Measurements from ENCODE around the gene SMIM10L2A. TPM values are rescaled to one million over a fixed set of nuclear protein-coding genes. Genes with fewer than 3 reads are reported as not detected.

Gene SMIM10L2A
- total and polyA plus RNA-seq, 10 of the 15 experiments (the other 5 are each of a cell fraction or from before 2014, with no cell fraction given), result 0.02 to 0.05 (median 0.03) TPM; not detected in 7

DNA sequence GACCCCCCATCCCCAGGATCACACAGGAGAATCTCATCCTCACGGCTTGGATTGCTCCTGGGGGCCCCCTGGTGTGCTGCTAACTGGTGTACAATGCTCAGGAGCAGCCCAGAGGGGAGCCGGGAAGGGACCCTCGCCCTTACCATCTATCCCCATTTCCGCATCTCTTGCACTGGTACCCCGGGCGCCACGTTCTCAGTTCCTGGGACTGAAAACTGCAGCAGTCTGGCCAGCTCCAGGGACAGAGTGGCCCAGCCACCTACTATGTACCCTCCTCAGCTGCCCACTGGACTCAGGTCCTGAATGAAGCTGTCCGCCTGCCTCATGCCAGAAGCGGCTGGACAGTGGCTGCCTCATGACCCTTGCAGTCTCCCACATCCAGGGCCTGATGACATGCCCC lies 2.7 kb downstream of the SMIM10L2A start:
- intact Hi-C loops (cut with micrococcal nuclease; ENCODE audit: unreplicated experiment) (no loop called here), in situ Hi-C loops (cut with MboI) (no loop called here)
- Histone ChIP-seq H3K79me2 (ENCODE audit: control insufficient read depth, insufficient read depth, low read length) (no peaks in the 10 kb centered on the region), H2AFZ (ENCODE audit: control insufficient read depth, low read depth, low read length) (no peak overlapping the region), H3K4me1 (ENCODE audit: control insufficient read depth, insufficient read depth, low read length) (no peaks in the 10 kb centered on the region; the same call in 1 of the 2 replicates), H3K4me3 (no peak overlapping the region), H3K4me2 (ENCODE audit: control insufficient read depth, insufficient read depth) (no peak overlapping the region), H3K9me3 (replicated peaks; ENCODE audit: control insufficient read depth, insufficient read depth, low read length) (no peaks in the 10 kb centered on the region; the same call in 2 of the 3 replicates), H3K9ac (ENCODE audit: control insufficient read depth, insufficient read depth, low read length) (no peak overlapping the region), H3K27ac (ENCODE audit: control insufficient read depth, insufficient read depth) (no peak overlapping the region), H4K20me1 (ENCODE audit: control insufficient read depth, insufficient read depth) (no peaks in the 10 kb centered on the region), H3K36me3 (ENCODE audit: control insufficient read depth in 2 of 2, insufficient read depth in 2 of 2, low read length in 1 of 2) (no peaks in the 10 kb centered on the region), H3K27me3 (replicated peaks in 1 of 2; ENCODE audit: control insufficient read depth in 2 of 2, insufficient read depth in 2 of 2, low read length in 1 of 2) (no peaks in the 10 kb centered on the region; a peak in 1 of 4 replicates)
- WGBS (ENCODE audit: insufficient coverage, insufficient replicate concordance, low lambda C conversion rate, missing lambda C conversion rate), result 68% methylated on average over 9 of the region's 9 CpGs
- POLR2A ChIA-PET, result no interaction called here
- no peak for FAIRE-seq
- ATAC-seq, result no peak
- SMC1A ChIA-PET (ENCODE audit: uncharacterized antibody, unreplicated experiment), result no interaction called here
- DNase-seq (ENCODE audit: low read depth, low spot score), result no peak
- BruUV-seq (replicated peaks), result no TSS peak
- RAD21 ChIA-PET (ENCODE audit: unreplicated experiment), result interaction anchor here (1.5 kb wide), 1 partner anchor 238 kb away, joined by 3 read pairs; no protein-coding TSS in a partner anchor
- TF ChIP-seq FOXM1 (IDR thresholded peaks at IDR 0.05; ENCODE audit: low read depth, low read length) (no peak), CBFB (IDR thresholded peaks at IDR 0.05; ENCODE audit: low read depth) (no peak), CHD4 (IDR thresholded peaks at IDR 0.05) (no peak), NFYB (IDR thresholded peaks at IDR 0.05; ENCODE audit: insufficient read depth, low read depth, low read length) (no peak), JUNB (IDR thresholded peaks at IDR 0.05) (no peak), RBBP5 (conservative IDR thresholded peaks at IDR 0.05) (no peak), HDGF (IDR thresholded peaks at IDR 0.05) (no peak), ZNF274 (IDR thresholded peaks at IDR 0.05; ENCODE audit: insufficient read depth, insufficient read length) (no peak), DPF2 (IDR thresholded peaks at IDR 0.05) (no peak), SIX5 (IDR thresholded peaks at IDR 0.05; ENCODE audit: low read depth, low read length, severe bottlenecking) (no peak), MTA3 (IDR thresholded peaks at IDR 0.05; ENCODE audit: borderline replicate concordance, low read length) (no peak), FOXK2 (IDR thresholded peaks at IDR 0.05) (no peak), KAT2A (conservative IDR thresholded peaks at IDR 0.05; ENCODE audit: control insufficient read depth, low read depth, low read length) (no peak), MEF2A (IDR thresholded peaks at IDR 0.05; ENCODE audit: insufficient read depth, low read depth, low read length) (no peak)
- TF ChIP-seq, protein P1, sequence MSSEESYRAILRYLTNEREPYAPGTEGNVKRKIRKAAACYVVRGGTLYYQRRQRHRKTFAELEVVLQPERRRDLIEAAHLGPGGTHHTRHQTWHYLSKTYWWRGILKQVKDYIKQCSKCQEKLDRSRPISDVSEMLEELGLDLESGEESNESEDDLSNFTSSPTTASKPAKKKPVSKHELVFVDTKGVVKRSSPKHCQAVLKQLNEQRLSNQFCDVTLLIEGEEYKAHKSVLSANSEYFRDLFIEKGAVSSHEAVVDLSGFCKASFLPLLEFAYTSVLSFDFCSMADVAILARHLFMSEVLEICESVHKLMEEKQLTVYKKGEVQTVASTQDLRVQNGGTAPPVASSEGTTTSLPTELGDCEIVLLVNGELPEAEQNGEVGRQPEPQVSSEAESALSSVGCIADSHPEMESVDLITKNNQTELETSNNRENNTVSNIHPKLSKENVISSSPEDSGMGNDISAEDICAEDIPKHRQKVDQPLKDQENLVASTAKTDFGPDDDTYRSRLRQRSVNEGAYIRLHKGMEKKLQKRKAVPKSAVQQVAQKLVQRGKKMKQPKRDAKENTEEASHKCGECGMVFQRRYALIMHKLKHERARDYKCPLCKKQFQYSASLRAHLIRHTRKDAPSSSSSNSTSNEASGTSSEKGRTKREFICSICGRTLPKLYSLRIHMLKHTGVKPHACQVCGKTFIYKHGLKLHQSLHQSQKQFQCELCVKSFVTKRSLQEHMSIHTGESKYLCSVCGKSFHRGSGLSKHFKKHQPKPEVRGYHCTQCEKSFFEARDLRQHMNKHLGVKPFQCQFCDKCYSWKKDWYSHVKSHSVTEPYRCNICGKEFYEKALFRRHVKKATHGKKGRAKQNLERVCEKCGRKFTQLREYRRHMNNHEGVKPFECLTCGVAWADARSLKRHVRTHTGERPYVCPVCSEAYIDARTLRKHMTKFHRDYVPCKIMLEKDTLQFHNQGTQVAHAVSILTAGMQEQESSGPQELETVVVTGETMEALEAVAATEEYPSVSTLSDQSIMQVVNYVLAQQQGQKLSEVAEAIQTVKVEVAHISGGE (CRISPR knock-in tag; IDR thresholded peaks at IDR 0.05), result no peak
- TF ChIP-seq, protein P2, sequence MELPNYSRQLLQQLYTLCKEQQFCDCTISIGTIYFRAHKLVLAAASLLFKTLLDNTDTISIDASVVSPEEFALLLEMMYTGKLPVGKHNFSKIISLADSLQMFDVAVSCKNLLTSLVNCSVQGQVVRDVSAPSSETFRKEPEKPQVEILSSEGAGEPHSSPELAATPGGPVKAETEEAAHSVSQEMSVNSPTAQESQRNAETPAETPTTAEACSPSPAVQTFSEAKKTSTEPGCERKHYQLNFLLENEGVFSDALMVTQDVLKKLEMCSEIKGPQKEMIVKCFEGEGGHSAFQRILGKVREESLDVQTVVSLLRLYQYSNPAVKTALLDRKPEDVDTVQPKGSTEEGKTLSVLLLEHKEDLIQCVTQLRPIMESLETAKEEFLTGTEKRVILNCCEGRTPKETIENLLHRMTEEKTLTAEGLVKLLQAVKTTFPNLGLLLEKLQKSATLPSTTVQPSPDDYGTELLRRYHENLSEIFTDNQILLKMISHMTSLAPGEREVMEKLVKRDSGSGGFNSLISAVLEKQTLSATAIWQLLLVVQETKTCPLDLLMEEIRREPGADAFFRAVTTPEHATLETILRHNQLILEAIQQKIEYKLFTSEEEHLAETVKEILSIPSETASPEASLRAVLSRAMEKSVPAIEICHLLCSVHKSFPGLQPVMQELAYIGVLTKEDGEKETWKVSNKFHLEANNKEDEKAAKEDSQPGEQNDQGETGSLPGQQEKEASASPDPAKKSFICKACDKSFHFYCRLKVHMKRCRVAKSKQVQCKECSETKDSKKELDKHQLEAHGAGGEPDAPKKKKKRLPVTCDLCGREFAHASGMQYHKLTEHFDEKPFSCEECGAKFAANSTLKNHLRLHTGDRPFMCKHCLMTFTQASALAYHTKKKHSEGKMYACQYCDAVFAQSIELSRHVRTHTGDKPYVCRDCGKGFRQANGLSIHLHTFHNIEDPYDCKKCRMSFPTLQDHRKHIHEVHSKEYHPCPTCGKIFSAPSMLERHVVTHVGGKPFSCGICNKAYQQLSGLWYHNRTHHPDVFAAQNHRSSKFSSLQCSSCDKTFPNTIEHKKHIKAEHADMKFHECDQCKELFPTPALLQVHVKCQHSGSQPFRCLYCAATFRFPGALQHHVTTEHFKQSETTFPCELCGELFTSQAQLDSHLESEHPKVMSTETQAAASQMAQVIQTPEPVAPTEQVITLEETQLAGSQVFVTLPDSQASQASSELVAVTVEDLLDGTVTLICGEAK (IDR thresholded peaks at IDR 0.05; ENCODE audit: borderline replicate concordance), result no peak
- TF ChIP-seq, protein P3, sequence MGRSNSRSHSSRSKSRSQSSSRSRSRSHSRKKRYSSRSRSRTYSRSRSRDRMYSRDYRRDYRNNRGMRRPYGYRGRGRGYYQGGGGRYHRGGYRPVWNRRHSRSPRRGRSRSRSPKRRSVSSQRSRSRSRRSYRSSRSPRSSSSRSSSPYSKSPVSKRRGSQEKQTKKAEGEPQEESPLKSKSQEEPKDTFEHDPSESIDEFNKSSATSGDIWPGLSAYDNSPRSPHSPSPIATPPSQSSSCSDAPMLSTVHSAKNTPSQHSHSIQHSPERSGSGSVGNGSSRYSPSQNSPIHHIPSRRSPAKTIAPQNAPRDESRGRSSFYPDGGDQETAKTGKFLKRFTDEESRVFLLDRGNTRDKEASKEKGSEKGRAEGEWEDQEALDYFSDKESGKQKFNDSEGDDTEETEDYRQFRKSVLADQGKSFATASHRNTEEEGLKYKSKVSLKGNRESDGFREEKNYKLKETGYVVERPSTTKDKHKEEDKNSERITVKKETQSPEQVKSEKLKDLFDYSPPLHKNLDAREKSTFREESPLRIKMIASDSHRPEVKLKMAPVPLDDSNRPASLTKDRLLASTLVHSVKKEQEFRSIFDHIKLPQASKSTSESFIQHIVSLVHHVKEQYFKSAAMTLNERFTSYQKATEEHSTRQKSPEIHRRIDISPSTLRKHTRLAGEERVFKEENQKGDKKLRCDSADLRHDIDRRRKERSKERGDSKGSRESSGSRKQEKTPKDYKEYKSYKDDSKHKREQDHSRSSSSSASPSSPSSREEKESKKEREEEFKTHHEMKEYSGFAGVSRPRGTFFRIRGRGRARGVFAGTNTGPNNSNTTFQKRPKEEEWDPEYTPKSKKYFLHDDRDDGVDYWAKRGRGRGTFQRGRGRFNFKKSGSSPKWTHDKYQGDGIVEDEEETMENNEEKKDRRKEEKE (IDR thresholded peaks at IDR 0.05), result no peak
- CTCF ChIA-PET, result no interaction called here
